Astrocyte (in vitro differentiated cells and primary cell): ENCODE results near the gene C1orf122. TPM values are rescaled to one million over a fixed set of nuclear protein-coding genes. Genes with fewer than 3 reads are reported as not detected.

Experiments used
- DNase-seq: peaks from one replicate; pipeline ENCODE4 v3.0.0-alpha.2; 2010; ENCODE audit warnings: low read depth
- FAIRE-seq: peaks from 2 replicates; lab custom pipeline; 2011; peaks lifted over from hg19 to GRCh38; lab: Jason Lieb, UNC
- H2AFZ ChIP-seq: 2 replicates; pipeline ENCODE4 v1.6.0; 2012; ENCODE audit warnings: low read depth, low read length, inconsistent platforms
- H3K27ac ChIP-seq: 2 replicates; pipeline ENCODE4 v1.5.1; 2011; ENCODE audit warnings: low read depth, low read length, inconsistent platforms
- H3K27me3 ChIP-seq: 2 replicates; pipeline ENCODE4 v1.6.0; 2011; ENCODE audit warnings: low read length, inconsistent platforms; ENCODE audit not compliant: insufficient read depth
- H3K36me3 ChIP-seq: 2 replicates; pipeline ENCODE4 v1.5.1; 2011; ENCODE audit warnings: low read length, inconsistent platforms; ENCODE audit not compliant: insufficient read depth
- H3K4me1 ChIP-seq: 2 replicates; pipeline ENCODE4 v1.5.1; 2011; ENCODE audit warnings: low read length, inconsistent platforms; ENCODE audit not compliant: insufficient read depth
- H3K4me2 ChIP-seq: 2 replicates; pipeline ENCODE4 v1.6.0; 2012; ENCODE audit warnings: low read length, inconsistent platforms
- H3K4me3 ChIP-seq: 2 replicates; pipeline ENCODE4 v1.5.1; 2011; ENCODE audit warnings: low read depth, mild to moderate bottlenecking, low read length, inconsistent platforms; ENCODE audit not compliant: insufficient read depth
- H3K79me2 ChIP-seq: 2 replicates; pipeline ENCODE4 v1.6.0; 2012; ENCODE audit warnings: mild to moderate bottlenecking, low read length, inconsistent platforms; ENCODE audit not compliant: insufficient read depth
- H3K9ac ChIP-seq: 2 replicates; pipeline ENCODE4 v1.6.0; 2012; ENCODE audit warnings: mild to moderate bottlenecking, low read length, inconsistent platforms
- H3K9me3 ChIP-seq: 2 replicates; pipeline ENCODE4 v1.5.1; 2012; ENCODE audit warnings: low read depth, mild to moderate bottlenecking, low read length, inconsistent platforms; ENCODE audit not compliant: insufficient read depth
- H4K20me1 ChIP-seq: 2 replicates; pipeline ENCODE4 v1.6.0; 2012; ENCODE audit warnings: low read length, inconsistent platforms; ENCODE audit not compliant: insufficient read depth
- H3K27ac Mint-ChIP-seq: one replicate; pipeline ENCODE4 v1.8.0; 2021; ENCODE audit warnings: mild to moderate bottlenecking, mixed read lengths; ENCODE audit not compliant: unreplicated experiment
- H3K27me3 Mint-ChIP-seq: one replicate; pipeline ENCODE4 v1.8.0; 2021; ENCODE audit warnings: low read depth, mixed read lengths; ENCODE audit not compliant: unreplicated experiment
- H3K36me3 Mint-ChIP-seq: one replicate; pipeline ENCODE4 v1.8.0; 2021; ENCODE audit warnings: low read depth, mixed read lengths; ENCODE audit not compliant: unreplicated experiment
- H3K4me1 Mint-ChIP-seq: one replicate; pipeline ENCODE4 v1.8.0; 2021; ENCODE audit warnings: low read depth, mixed read lengths; ENCODE audit not compliant: unreplicated experiment
- H3K4me3 Mint-ChIP-seq: one replicate; pipeline ENCODE4 v1.8.0; 2021; ENCODE audit warnings: mild to moderate bottlenecking, moderate library complexity, mixed read lengths; ENCODE audit not compliant: unreplicated experiment
- H3K9me3 Mint-ChIP-seq: one replicate; pipeline ENCODE4 v1.8.0; 2021; ENCODE audit warnings: mild to moderate bottlenecking, mixed read lengths; ENCODE audit not compliant: unreplicated experiment
- EZH2 ChIP-seq: IDR thresholded peaks from 2 replicates; pipeline ENCODE4 v1.6.1; 2012; ENCODE audit warnings: mild to moderate bottlenecking, low read length, inconsistent platforms; ENCODE audit not compliant: insufficient read depth
- total RNA-seq: library from RNA; stranded (reverse); gene quantifications from 2 replicates; pipeline ENCODE4 v1.2.1, GENCODE V29; 2021
- TF ChIP-seq, protein P1 (sequence below): IDR thresholded peaks from 2 replicates; pipeline ENCODE4 v1.5.1; 2011; ENCODE audit warnings: low read depth, mild to moderate bottlenecking, inconsistent platforms, low read length, moderate library complexity; ENCODE audit not compliant: insufficient read depth

Gene C1orf122
- total RNA-seq, 1 donor from 2014 or later: 69.6 TPM

DNA sequence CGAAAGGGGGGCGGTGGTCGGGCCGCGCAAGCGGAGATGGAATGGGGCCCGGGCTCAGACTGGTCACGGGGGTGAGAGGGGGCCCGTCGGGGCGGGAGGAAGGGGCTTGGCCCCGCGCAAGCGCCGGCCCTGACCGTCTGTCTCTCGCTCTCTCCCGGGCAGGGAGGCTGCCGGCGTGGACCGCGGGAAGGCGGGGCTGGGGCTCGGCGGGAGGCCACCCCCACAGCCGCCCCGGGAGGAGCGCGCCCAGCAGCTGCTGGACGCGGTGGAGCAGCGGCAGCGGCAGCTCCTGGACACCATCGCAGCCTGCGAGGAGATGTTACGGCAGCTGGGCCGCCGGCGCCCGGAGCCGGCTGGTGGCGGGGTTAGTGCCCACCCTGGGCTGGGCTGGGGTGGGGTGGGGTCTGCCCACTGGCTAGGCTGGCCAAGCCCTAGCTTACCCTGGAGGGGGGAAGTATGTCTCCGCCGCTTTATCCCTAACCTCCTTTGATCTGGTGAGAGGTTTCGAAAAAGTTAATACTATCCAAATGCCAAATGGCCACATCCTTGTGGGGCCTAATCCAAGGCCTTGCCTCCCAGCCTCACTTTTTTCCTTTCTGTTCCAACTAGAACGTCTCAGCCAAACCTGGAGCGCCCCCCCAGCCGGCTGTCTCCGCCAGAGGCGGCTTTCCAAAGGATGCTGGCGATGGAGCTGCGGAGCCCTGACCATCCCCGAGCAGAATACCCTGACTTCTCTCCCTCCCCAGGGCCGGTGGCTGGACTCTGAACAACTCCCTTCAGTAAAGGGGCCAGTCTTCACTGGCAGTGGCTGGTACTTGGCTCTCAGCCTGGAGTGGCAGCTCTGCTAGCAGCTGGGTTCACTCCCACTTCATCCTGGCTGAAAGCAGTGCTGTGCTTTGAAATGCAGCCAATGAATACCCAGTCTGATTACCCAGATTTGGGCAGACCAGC is 1.1 kb downstream of the C1orf122 start:
- TF ChIP-seq, protein P1, sequence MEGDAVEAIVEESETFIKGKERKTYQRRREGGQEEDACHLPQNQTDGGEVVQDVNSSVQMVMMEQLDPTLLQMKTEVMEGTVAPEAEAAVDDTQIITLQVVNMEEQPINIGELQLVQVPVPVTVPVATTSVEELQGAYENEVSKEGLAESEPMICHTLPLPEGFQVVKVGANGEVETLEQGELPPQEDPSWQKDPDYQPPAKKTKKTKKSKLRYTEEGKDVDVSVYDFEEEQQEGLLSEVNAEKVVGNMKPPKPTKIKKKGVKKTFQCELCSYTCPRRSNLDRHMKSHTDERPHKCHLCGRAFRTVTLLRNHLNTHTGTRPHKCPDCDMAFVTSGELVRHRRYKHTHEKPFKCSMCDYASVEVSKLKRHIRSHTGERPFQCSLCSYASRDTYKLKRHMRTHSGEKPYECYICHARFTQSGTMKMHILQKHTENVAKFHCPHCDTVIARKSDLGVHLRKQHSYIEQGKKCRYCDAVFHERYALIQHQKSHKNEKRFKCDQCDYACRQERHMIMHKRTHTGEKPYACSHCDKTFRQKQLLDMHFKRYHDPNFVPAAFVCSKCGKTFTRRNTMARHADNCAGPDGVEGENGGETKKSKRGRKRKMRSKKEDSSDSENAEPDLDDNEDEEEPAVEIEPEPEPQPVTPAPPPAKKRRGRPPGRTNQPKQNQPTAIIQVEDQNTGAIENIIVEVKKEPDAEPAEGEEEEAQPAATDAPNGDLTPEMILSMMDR: no peak
- TF ChIP-seq EZH2: no peak
- DNase-seq: peak; percentile 60
- no peaks in the 10 kb centered on the region for H3K27me3 ChIP-seq
- peaks cover 13% of the 10 kb centered on the region for H3K36me3 Mint-ChIP-seq
- no peaks in the 10 kb centered on the region for H3K9me3 ChIP-seq
- H2AFZ ChIP-seq: no peak overlapping the region
- H3K4me1 Mint-ChIP-seq: peaks cover 8% of the 10 kb centered on the region
- H3K4me1 ChIP-seq: peaks cover 19% of the 10 kb centered on the region
- peak overlapping the region; percentile 98 for H3K4me2 ChIP-seq
- peaks cover 76% of the 10 kb centered on the region for H4K20me1 ChIP-seq
- peak overlapping the region; percentile 93 for H3K27ac Mint-ChIP-seq
- H3K9me3 Mint-ChIP-seq: no peaks in the 10 kb centered on the region
- peak overlapping the region; percentile 74 for H3K4me3 ChIP-seq
- H3K27me3 Mint-ChIP-seq: no peaks in the 10 kb centered on the region
- H3K36me3 ChIP-seq: peaks cover 32% of the 10 kb centered on the region
- no peak for FAIRE-seq
- peak overlapping the region; percentile 83 for H3K9ac ChIP-seq
- peak overlapping the region; percentile 75 for H3K27ac ChIP-seq
- peaks cover 69% of the 10 kb centered on the region for H3K79me2 ChIP-seq
- peak overlapping the region; percentile 91 for H3K4me3 Mint-ChIP-seq

GRCh38 chr1:37809942-37810341 is 2.4 kb downstream of the C1orf122 start:
- peaks cover 69% of the 10 kb centered on the region for H3K79me2 ChIP-seq
- TF ChIP-seq, protein P1: no peak
- no peak for TF ChIP-seq EZH2
- no peaks in the 10 kb centered on the region for H3K27me3 Mint-ChIP-seq
- H3K27me3 ChIP-seq: no peaks in the 10 kb centered on the region
- no peaks in the 10 kb centered on the region for H3K9me3 Mint-ChIP-seq
- no peak overlapping the region for H3K27ac Mint-ChIP-seq
- peak overlapping the region; percentile 69 for H3K4me3 Mint-ChIP-seq
- DNase-seq (no peak), FAIRE-seq (no peak)
- H3K4me1 Mint-ChIP-seq: peaks cover 8% of the 10 kb centered on the region
- H3K4me1 ChIP-seq: peaks cover 19% of the 10 kb centered on the region
- no peak overlapping the region for H3K9ac ChIP-seq
- peaks cover 71% of the 10 kb centered on the region for H4K20me1 ChIP-seq
- H2AFZ ChIP-seq: no peak overlapping the region
- peaks cover 19% of the 10 kb centered on the region for H3K36me3 ChIP-seq
- H3K36me3 Mint-ChIP-seq: peaks cover 14% of the 10 kb centered on the region
- H3K4me2 ChIP-seq: peak overlapping the region; percentile 25
- H3K4me3 ChIP-seq: no peak overlapping the region
- no peaks in the 10 kb centered on the region for H3K9me3 ChIP-seq
- no peak overlapping the region for H3K27ac ChIP-seq
